GM12878 (cell line): ENCODE data around the gene CPS1. TPM values are rescaled to one million over a fixed set of nuclear protein-coding genes. Genes with fewer than 3 reads are reported as not detected.

ENCODE experiments used
- ATAC-seq: fragments of 200-7000 bp; cut with Tn5 transposase; 3 replicates; pipeline ENCODE4 v1.9.1; 2020; ENCODE audit warnings: mild to moderate bottlenecking, moderate library complexity
- BruUV-seq: library from RNA; stranded (reverse); fragments of 400-500 nt; replicated peaks from 2 replicates; lab custom pipeline; 2021; lab: Mats Ljungman, UMichigan
- CTCF ChIA-PET: fragments of 300-600 bp; sonication (Branson Sonifier 250); formaldehyde crosslinking; extraction: SDS; loops from one replicate; lab custom pipeline; 2021; ENCODE audit warnings: inconsistent platforms; lab: Yijun Ruan, JAX
- POLR2A ChIA-PET: fragments of 350-600 bp; formaldehyde crosslinking; extraction: SDS; loops from one replicate; lab custom pipeline; 2021; ENCODE audit warnings: inconsistent platforms; lab: Charles Lee
- RAD21 ChIA-PET: fragments of 300-600 bp; sonication (Branson Sonifier 250); formaldehyde crosslinking; loops from one replicate; lab custom pipeline; 2023; ENCODE audit warnings: antibody characterized with exemption; ENCODE audit not compliant: unreplicated experiment; lab: Charles Lee
- SMC1A ChIA-PET: fragments of 300-600 bp; sonication (Branson Sonifier 250); formaldehyde crosslinking; loops from one replicate; lab custom pipeline; 2023; ENCODE audit not compliant: unreplicated experiment, uncharacterized antibody; lab: Charles Lee
- DNase-seq: peaks from one replicate; pipeline ENCODE4 v3.0.0-alpha.2; 2011; ENCODE audit warnings: low read depth, low spot score
- FAIRE-seq: peaks from 3 replicates; lab custom pipeline; 2011; peaks lifted over from hg19 to GRCh38; lab: Jason Lieb, UNC
- H2AFZ ChIP-seq: 2 replicates; pipeline ENCODE4 v1.6.0; 2011; ENCODE audit warnings: low read depth, low read length, control low read depth; ENCODE audit not compliant: control insufficient read depth
- H3K27ac ChIP-seq: 2 replicates; pipeline ENCODE4 v1.5.1; 2011; ENCODE audit warnings: control low read depth; ENCODE audit not compliant: control insufficient read depth, insufficient read depth
- H3K27me3 ChIP-seq, 2 experiments: replicated peaks in 1 of 2; 2 replicates each; pipeline versions ENCODE4 v1.6.0 to v1.6.1; 2011; ENCODE audit warnings: low read length in 1 of 2; ENCODE audit not compliant: control insufficient read depth in 2 of 2, insufficient read depth in 2 of 2
- H3K36me3 ChIP-seq, 2 experiments: 2 replicates each; pipeline ENCODE4 v1.5.1; 2011; ENCODE audit warnings: low read length in 1 of 2; ENCODE audit not compliant: control insufficient read depth in 2 of 2, insufficient read depth in 2 of 2
- H3K4me1 ChIP-seq: 2 replicates; pipeline ENCODE4 v1.6.1; 2011; ENCODE audit warnings: mild to moderate bottlenecking, low read length, moderate library complexity, mixed read lengths; ENCODE audit not compliant: control insufficient read depth, insufficient read depth
- H3K4me2 ChIP-seq: 2 replicates; pipeline ENCODE4 v1.6.0; 2011; ENCODE audit warnings: control low read depth; ENCODE audit not compliant: control insufficient read depth, insufficient read depth
- H3K4me3 ChIP-seq: fragments of 200-600 bp; sonication (generic); 2 replicates; pipeline ENCODE4 v1.5.1; 2016
- H3K79me2 ChIP-seq: 2 replicates; pipeline ENCODE4 v1.6.0; 2011; ENCODE audit warnings: low read length; ENCODE audit not compliant: control insufficient read depth, insufficient read depth
- H3K9ac ChIP-seq: 2 replicates; pipeline ENCODE4 v1.8.0; 2011; ENCODE audit warnings: low read length, control low read depth, mixed read lengths; ENCODE audit not compliant: control insufficient read depth, insufficient read depth
- H3K9me3 ChIP-seq: replicated peaks from 3 replicates; pipeline ENCODE4 v1.5.1; 2011; ENCODE audit warnings: mild to moderate bottlenecking, low read length; ENCODE audit not compliant: control insufficient read depth, insufficient read depth
- H4K20me1 ChIP-seq: 2 replicates; pipeline ENCODE4 v1.6.0; 2011; ENCODE audit not compliant: control insufficient read depth, insufficient read depth
- CBX3 ChIP-seq: fragments of 200-600 bp; sonication (generic); IDR thresholded peaks from 2 replicates; pipeline ENCODE4 v1.6.1; 2016; ENCODE audit warnings: low read depth, borderline replicate concordance
- HCFC1 ChIP-seq: fragments of 150-350 bp; IDR thresholded peaks from 2 replicates; pipeline ENCODE4 v1.6.1; 2014; ENCODE audit warnings: low read length
- KLF5 ChIP-seq: fragments of 450-650 bp; IDR thresholded peaks from 2 replicates; pipeline ENCODE4 v1.6.1; 2014; ENCODE audit warnings: mild to moderate bottlenecking; ENCODE audit not compliant: partially characterized antibody
- MEF2B ChIP-seq: fragments of 450-650 bp; IDR thresholded peaks from 2 replicates; pipeline ENCODE4 v1.6.1; 2018; ENCODE audit warnings: mild to moderate bottlenecking, moderate library complexity; ENCODE audit not compliant: partially characterized antibody, poor library complexity, severe bottlenecking
- MTA3 ChIP-seq: IDR thresholded peaks from 2 replicates; pipeline ENCODE4 v1.6.1; 2012; ENCODE audit warnings: low read length, inconsistent platforms, borderline replicate concordance
- NBN ChIP-seq: fragments of 450-650 bp; IDR thresholded peaks from 2 replicates; pipeline ENCODE4 v1.6.1; 2016
- SRF ChIP-seq, 2 experiments: IDR thresholded peaks; 2 replicates each; pipeline ENCODE4 v1.6.1; 2011; ENCODE audit warnings: low read depth in 2 of 2, low read length in 2 of 2, mild to moderate bottlenecking in 1 of 2, moderate library complexity in 1 of 2
- STAT1 ChIP-seq: fragments of 450-650 bp; conservative IDR thresholded peaks from 2 replicates; pipeline ENCODE4 v1.6.1; 2014; ENCODE audit warnings: antibody characterized with exemption, mild to moderate bottlenecking
- TCF3 ChIP-seq: IDR thresholded peaks from 2 replicates; pipeline ENCODE4 v1.6.1; 2012; ENCODE audit warnings: low read depth, mild to moderate bottlenecking, low read length, borderline replicate concordance; ENCODE audit not compliant: insufficient read depth
- TCF7 ChIP-seq: IDR thresholded peaks from 2 replicates; pipeline ENCODE4 v1.6.1; 2014; ENCODE audit warnings: antibody characterized with exemption, borderline replicate concordance
- ZNF24 ChIP-seq: fragments of 450-650 bp; IDR thresholded peaks from 2 replicates; pipeline ENCODE4 v1.6.1; 2017; ENCODE audit warnings: antibody characterized with exemption, mild to moderate bottlenecking
- WGBS: methylation state at CpG from one replicate; pipeline ENCODE4 v1.1.6; 2016; ENCODE audit warnings: low lambda C conversion rate; ENCODE audit not compliant: insufficient replicate concordance, insufficient coverage; ENCODE audit errors: missing lambda C conversion rate; 5-methylcytosine and 5-hydroxymethylcytosine counted together
- in situ Hi-C: fragments of 300-500 bp; cut with MboI; formaldehyde crosslinking; loops from 9 replicates; pipeline ENCODE4 v1.14.3; 2018; ENCODE audit warnings: mixed read lengths
- intact Hi-C: fragments of 100-400 bp; cut with micrococcal nuclease; formaldehyde crosslinking; loops from one replicate; pipeline ENCODE4 v1.14.2; 2022; ENCODE audit not compliant: unreplicated experiment
- polyA plus RNA-seq, 11 experiments: library from polyadenylated mRNA; depleted of rRNA in 4 of 11; unstranded in 6 of 11; stranded (reverse) in 5 of 11; fragments of >200 nt; fragmentation: Nextera tagmentation in 4 of 11; fragmentation: Illumina TruSeq in 1 of 11; extraction: Ambion mirVana in 4 of 11; extraction: Trizol in 1 of 11; gene quantifications; 1 replicate in 1 of 11; 2 replicates in 10 of 11; pipeline versions ENCODE4 v1.2.1 to v1.2.3, GENCODE V29; 2011 to 2016; ENCODE audit warnings: inconsistent platforms in 2 of 11, missing spikeins in 2 of 11, low read depth in 1 of 11
- total RNA-seq, 4 experiments: library from RNA; depleted of rRNA in 3 of 4; stranded (reverse); fragments of >200 nt in 3 of 4; fragmentation: Illumina TruSeq in 1 of 4; extraction: Trizol in 1 of 4; gene quantifications; 2 replicates each; pipeline versions ENCODE4 v1.2.1 to v1.2.3, GENCODE V29; 2013 to 2021
- TF ChIP-seq, protein P1 (sequence below): IDR thresholded peaks from 2 replicates; pipeline ENCODE4 v1.6.1; 2011; ENCODE audit warnings: mild to moderate bottlenecking, low read depth, low read length, moderate library complexity; ENCODE audit not compliant: insufficient replicate concordance
- TF ChIP-seq, protein P2 (sequence below): fragments of 450-650 bp; IDR thresholded peaks from 2 replicates; pipeline ENCODE4 v1.6.1; 2016; ENCODE audit warnings: mild to moderate bottlenecking, moderate library complexity, borderline replicate concordance

The CPS1 gene
- total and polyA plus RNA-seq, 10 of the 15 experiments (the other 5 are each of a cell fraction or from before 2014, with no cell fraction given), result 0.20 to 4.6 (median 0.55) TPM

DNA sequence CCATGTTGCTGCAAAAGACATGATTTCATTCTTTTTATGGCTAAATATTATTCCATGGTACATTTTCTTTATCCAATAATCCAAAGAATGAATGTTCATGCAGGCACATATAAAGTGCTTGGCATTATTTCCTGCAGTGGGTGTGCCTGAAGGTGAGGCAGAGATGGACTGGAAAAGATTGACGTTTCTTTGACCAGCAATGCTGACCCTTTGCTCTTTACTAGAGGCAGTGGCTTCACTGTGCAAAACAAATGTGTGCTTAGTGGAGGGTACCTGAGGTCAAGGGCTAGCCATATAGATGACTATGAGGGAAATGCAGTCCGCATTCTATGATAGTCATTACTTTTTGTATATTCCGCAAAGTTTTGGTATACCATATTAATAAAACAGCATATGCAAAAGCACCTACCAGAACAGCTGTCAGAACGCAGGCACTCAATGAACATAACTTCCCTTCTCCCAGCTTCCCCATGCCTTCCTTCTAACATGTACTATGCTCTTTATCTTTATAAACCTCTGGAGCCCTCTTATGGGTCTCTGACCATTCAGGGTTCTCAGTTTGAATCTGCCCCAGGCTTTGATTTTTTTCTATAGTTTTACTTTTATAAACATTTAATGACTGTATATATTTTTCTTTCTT, 32.6 kb upstream of the CPS1 start:
- H3K4me3 ChIP-seq, result no peak overlapping the region
- H3K27me3 ChIP-seq, result no peaks in the 10 kb centered on the region
- TF ChIP-seq NBN, result no peak
- TF ChIP-seq TCF3, result no peak
- TF ChIP-seq ZNF24, result no peak
- no peak for TF ChIP-seq HCFC1
- no peak for TF ChIP-seq MEF2B
- TF ChIP-seq SRF (IDR thresholded peaks at IDR 0.05; ENCODE audit: low read depth in 2 of 2, low read length in 2 of 2), result no peak
- no peak for TF ChIP-seq TCF7
- ChIA-PET CTCF (interaction anchor here (1.6 to 5.9 kb wide), 2 partner anchors 17 to 20 kb away, joined by 5 to 31 read pairs; no protein-coding TSS in a partner anchor), RAD21 (no interaction called here), SMC1A (interaction anchor here (1.1 kb wide), 1 partner anchor 9 kb away, joined by 5 read pairs; no protein-coding TSS in a partner anchor), POLR2A (no interaction called here)
- DNase-seq (no peak), ATAC-seq (no peak), FAIRE-seq (no peak)
- H3K9me3 ChIP-seq, result no peaks in the 10 kb centered on the region
- no peak overlapping the region for H2AFZ ChIP-seq
- intact Hi-C loops (no loop called here), in situ Hi-C loops (no loop called here)
- no peaks in the 10 kb centered on the region for H3K4me1 ChIP-seq
- no TSS peak for BruUV-seq
- H4K20me1 ChIP-seq, result no peaks in the 10 kb centered on the region
- no peaks in the 10 kb centered on the region for H3K79me2 ChIP-seq
- H3K4me2 ChIP-seq, result no peak overlapping the region
- no peak overlapping the region for H3K27ac ChIP-seq
- H3K36me3 ChIP-seq, result no peaks in the 10 kb centered on the region
- 35% methylated on average over 4 of the region's 4 CpGs for WGBS
- H3K9ac ChIP-seq, result no peak overlapping the region

DNA sequence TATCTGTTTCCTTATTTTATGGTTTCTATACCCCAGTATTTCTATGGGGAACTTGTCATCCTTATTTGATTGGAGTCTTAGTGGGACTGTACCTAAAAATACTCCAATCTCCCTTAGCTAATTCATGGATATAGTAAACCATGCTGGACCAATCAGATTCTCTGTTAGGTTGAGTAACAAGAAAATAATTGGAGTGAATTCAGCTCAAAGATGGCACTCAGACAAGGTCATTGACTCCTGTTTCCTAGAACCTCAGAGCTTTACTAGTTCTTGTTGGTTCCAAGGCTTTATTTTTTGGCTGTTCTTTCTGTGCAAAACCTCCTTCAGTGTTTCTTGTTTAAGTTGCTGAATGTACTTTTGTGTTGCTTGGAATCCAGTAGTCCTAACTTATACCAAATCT, 31.9 kb upstream of the CPS1 start:
- FAIRE-seq, result no peak
- intact Hi-C loops, result no loop called here
- in situ Hi-C loops, result no loop called here
- no peaks in the 10 kb centered on the region for H3K79me2 ChIP-seq
- H2AFZ ChIP-seq, result no peak overlapping the region
- ChIA-PET POLR2A (no interaction called here), RAD21 (no interaction called here), SMC1A (interaction anchor here (1.1 kb wide), 1 partner anchor 9 kb away, joined by 5 read pairs; no protein-coding TSS in a partner anchor), CTCF (interaction anchor here (1.6 to 5.9 kb wide), 2 partner anchors 16 to 21 kb away, joined by 5 to 31 read pairs; no protein-coding TSS in a partner anchor)
- no peaks in the 10 kb centered on the region for H3K9me3 ChIP-seq
- DNase-seq, result no peak
- no peaks in the 10 kb centered on the region for H3K27me3 ChIP-seq
- no peak overlapping the region for H3K4me2 ChIP-seq
- H3K9ac ChIP-seq, result no peak overlapping the region
- no peak overlapping the region for H3K27ac ChIP-seq
- no TSS peak for BruUV-seq
- no peak overlapping the region for H3K4me3 ChIP-seq
- no peaks in the 10 kb centered on the region for H3K4me1 ChIP-seq
- ATAC-seq, result no peak
- no peaks in the 10 kb centered on the region for H4K20me1 ChIP-seq
- H3K36me3 ChIP-seq, result no peaks in the 10 kb centered on the region
- TF ChIP-seq KLF5, result no peak
- TF ChIP-seq MTA3, result no peak
- TF ChIP-seq CBX3, result no peak
- TF ChIP-seq, protein P1, sequence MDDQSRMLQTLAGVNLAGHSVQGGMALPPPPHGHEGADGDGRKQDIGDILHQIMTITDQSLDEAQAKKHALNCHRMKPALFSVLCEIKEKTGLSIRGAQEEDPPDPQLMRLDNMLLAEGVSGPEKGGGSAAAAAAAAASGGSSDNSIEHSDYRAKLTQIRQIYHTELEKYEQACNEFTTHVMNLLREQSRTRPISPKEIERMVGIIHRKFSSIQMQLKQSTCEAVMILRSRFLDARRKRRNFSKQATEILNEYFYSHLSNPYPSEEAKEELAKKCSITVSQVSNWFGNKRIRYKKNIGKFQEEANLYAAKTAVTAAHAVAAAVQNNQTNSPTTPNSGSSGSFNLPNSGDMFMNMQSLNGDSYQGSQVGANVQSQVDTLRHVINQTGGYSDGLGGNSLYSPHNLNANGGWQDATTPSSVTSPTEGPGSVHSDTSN, result no peak
- TF ChIP-seq MEF2B, result no peak
- no peak for TF ChIP-seq STAT1
- TF ChIP-seq, protein P2, sequence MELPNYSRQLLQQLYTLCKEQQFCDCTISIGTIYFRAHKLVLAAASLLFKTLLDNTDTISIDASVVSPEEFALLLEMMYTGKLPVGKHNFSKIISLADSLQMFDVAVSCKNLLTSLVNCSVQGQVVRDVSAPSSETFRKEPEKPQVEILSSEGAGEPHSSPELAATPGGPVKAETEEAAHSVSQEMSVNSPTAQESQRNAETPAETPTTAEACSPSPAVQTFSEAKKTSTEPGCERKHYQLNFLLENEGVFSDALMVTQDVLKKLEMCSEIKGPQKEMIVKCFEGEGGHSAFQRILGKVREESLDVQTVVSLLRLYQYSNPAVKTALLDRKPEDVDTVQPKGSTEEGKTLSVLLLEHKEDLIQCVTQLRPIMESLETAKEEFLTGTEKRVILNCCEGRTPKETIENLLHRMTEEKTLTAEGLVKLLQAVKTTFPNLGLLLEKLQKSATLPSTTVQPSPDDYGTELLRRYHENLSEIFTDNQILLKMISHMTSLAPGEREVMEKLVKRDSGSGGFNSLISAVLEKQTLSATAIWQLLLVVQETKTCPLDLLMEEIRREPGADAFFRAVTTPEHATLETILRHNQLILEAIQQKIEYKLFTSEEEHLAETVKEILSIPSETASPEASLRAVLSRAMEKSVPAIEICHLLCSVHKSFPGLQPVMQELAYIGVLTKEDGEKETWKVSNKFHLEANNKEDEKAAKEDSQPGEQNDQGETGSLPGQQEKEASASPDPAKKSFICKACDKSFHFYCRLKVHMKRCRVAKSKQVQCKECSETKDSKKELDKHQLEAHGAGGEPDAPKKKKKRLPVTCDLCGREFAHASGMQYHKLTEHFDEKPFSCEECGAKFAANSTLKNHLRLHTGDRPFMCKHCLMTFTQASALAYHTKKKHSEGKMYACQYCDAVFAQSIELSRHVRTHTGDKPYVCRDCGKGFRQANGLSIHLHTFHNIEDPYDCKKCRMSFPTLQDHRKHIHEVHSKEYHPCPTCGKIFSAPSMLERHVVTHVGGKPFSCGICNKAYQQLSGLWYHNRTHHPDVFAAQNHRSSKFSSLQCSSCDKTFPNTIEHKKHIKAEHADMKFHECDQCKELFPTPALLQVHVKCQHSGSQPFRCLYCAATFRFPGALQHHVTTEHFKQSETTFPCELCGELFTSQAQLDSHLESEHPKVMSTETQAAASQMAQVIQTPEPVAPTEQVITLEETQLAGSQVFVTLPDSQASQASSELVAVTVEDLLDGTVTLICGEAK, result no peak
- no peak for TF ChIP-seq ZNF24
